Activated CD4-positive, alpha-beta T cell treated with anti-CD3 and anti-CD28 coated beads for 36 hours (primary cell): Measurements from ENCODE around the gene UBE2J2. TPM values are rescaled to one million over a fixed set of nuclear protein-coding genes. Genes with fewer than 3 reads are reported as not detected.

Experiments used
- ATAC-seq: fragments of 200-7000 bp; cut with Tn5 transposase; one replicate; pipeline ENCODE4 v1.10.0; 2021; ENCODE audit warnings: mild to moderate bottlenecking, moderate library complexity
- CTCF ChIA-PET: fragments of 350-600 bp; sonication (Branson Sonifier 250); formaldehyde crosslinking; loops from one replicate; lab custom pipeline; 2021; ENCODE audit warnings: antibody characterized with exemption; lab: Charles Lee
- POLR2A ChIA-PET: fragments of 350-600 bp; sonication (Branson Sonifier 250); formaldehyde crosslinking; loops from one replicate; lab custom pipeline; 2021; ENCODE audit warnings: antibody characterized with exemption, inconsistent platforms; lab: Charles Lee
- DNase-seq: peaks from one replicate; pipeline ENCODE4 v3.0.0-alpha.2; 2020
- H3K27ac Mint-ChIP-seq: one replicate; pipeline ENCODE4 v1.8.0; 2021; ENCODE audit warnings: mixed read lengths
- H3K27me3 Mint-ChIP-seq: one replicate; pipeline ENCODE4 v1.8.0; 2021; ENCODE audit warnings: mixed read lengths
- H3K36me3 Mint-ChIP-seq: one replicate; pipeline ENCODE4 v1.8.0; 2021; ENCODE audit warnings: low read depth, mixed read lengths
- H3K4me1 Mint-ChIP-seq: one replicate; pipeline ENCODE4 v1.8.0; 2021; ENCODE audit warnings: mixed read lengths
- H3K4me3 Mint-ChIP-seq: one replicate; pipeline ENCODE4 v1.8.0; 2021; ENCODE audit warnings: mild to moderate bottlenecking, moderate library complexity, mixed read lengths
- H3K9me3 Mint-ChIP-seq: one replicate; pipeline ENCODE4 v1.8.0; 2021; ENCODE audit warnings: low read depth, mixed read lengths
- intact Hi-C, 2 experiments: fragments of 100-400 bp; cut with DNase I in 1 of 2; cut with micrococcal nuclease in 1 of 2; formaldehyde crosslinking; loops; one replicate each; pipeline versions ENCODE4 v1.14.2 to v1.15.1; 2022 to 2024; cut with DNase I, micrococcal nuclease
- total RNA-seq, 2 experiments: library from RNA; stranded (reverse); gene quantifications; one replicate each; pipeline ENCODE4 v1.2.3, GENCODE V29; 2021

UBE2J2 gene
- total RNA-seq, 2 experiments from 2014 or later: 57.4 to 60.2 TPM

DNA sequence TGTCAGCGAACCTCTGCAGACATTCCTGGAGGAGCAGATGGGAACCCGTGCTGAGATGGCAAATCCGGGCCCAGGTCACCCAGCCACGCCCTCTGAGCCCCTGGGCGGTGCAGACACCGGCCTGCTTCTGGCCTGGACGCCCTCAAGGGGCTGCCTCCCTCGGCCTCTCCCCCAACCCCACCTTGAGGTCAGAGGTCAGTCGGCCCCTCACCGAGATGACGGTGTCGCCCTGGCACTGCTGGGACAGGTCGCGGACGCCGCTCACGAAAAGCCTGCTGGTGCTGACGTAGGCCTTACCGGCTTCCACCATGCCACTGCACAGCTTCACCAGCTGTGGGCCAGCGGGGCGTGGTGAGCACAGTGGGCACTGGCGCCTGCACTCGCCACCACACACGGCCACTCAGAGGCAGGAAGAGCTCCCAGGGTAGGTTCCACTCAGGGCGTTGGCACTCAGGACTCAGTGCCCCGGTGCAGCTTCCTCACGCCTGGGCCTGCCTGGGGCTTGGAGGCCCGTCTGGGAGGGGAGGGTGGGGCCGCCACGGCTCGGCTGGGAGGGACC is 29.4 kb upstream of the UBE2J2 start:
- Mint-ChIP-seq H3K4me3 (no peak overlapping the region), H3K27me3 (no peaks in the 10 kb centered on the region), H3K27ac (no peak overlapping the region), H3K4me1 (peaks cover 21% of the 10 kb centered on the region), H3K9me3 (no peaks in the 10 kb centered on the region), H3K36me3 (no peaks in the 10 kb centered on the region)
- intact Hi-C loops: loop anchor here in 1 of 2 experiments (10.0 kb wide), 1 partner anchor 268 kb away; no protein-coding TSS in a partner anchor
- DNase-seq (no peak), ATAC-seq (no peak)
- ChIA-PET CTCF (no interaction called here), POLR2A (no interaction called here)

DNA sequence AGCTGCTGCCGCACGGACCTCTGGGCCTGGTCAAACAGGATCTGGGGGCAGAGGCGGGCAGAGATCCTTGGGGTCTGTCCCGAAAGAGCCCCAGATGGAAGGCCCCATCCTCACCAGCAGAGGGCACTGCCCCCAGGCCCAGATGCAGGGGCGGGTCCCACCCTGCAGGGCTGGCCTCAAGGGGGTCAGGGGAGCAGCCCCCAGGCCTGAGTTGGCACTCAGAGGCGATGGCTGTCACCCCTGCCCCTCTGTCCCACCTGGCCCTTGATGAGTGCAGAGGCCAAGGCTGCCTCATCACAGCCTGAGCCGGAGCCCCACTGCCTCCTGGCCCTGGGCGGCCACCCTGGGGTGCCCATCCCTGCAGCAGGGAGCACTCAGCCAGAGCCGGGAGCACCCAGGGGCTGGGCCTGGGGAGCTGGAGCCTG is 28.4 kb upstream of the UBE2J2 start:
- Mint-ChIP-seq H3K9me3 (no peaks in the 10 kb centered on the region), H3K27me3 (no peaks in the 10 kb centered on the region), H3K36me3 (no peaks in the 10 kb centered on the region), H3K27ac (no peak overlapping the region), H3K4me1 (peaks cover 19% of the 10 kb centered on the region), H3K4me3 (no peak overlapping the region)
- CTCF ChIA-PET: no interaction called here
- intact Hi-C loops: loop anchor here in 1 of 2 experiments (10.0 kb wide), 1 partner anchor 267 kb away; no protein-coding TSS in a partner anchor
- DNase-seq (peak; percentile 36), ATAC-seq (no peak)
- POLR2A ChIA-PET: no interaction called here

DNA sequence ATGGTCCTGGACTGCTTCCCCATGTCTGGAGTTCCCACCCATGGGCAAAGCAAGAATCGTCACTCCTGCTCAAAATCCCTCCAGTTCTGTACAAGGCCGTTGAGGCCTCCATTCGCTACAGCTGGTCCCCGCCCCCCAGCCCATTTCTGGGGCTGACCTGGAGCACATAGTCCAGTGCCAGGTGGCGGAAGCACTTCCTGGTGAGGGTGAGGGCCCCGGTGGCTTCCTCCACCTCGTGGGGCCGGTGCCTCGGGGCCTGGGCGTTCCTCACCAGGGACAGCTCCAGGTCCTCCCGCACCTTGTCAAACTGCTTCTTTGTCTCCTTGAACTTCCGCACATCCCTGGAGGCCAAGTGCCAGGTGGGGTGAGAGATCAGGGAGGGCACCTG is 26.7 kb upstream of the UBE2J2 start:
- CTCF ChIA-PET: interaction anchor here (0.6 to 1.0 kb wide), 4 partner anchors 16 to 278 kb away, joined by 3 read pairs; partner anchors contain the start of gene UBE2J2
- intact Hi-C loops: loop anchor here in 1 of 2 experiments (10.0 kb wide), 1 partner anchor 266 kb away; no protein-coding TSS in a partner anchor

DNA sequence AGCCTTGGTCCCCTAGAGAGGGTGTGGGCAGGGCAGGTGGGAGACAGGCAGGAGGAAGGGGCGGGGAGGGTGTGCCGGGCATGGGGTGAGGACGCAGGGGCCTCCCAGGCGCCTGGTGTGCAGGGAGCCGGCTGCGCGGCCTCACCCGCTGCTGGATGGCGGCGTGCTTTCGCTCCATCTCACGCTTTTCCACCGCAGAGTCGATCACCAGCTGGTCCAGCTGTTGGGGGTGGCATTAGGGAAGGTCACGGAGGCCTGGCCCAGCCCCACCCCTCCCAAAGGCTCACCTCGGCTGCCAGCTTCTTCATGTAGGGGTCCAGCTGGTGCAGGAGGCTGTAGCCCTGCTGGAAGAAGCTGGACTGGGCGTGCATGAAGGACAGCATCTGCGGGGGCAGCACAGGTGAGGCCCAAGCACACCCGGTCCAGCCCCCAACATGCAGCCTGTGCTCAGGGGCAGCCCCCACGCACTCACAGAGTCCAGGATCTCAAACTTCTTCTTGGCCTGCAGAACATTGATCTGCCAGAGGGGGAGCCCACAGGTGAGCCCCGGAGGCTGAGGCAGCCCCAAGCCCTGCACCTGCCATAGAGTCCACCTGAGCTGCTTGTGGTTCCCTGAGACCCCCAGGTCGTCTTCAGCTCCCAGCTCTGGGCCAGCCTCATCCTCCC is 26.2 kb upstream of the UBE2J2 start:
- Mint-ChIP-seq H3K27ac (no peak overlapping the region), H3K4me3 (no peak overlapping the region), H3K36me3 (no peaks in the 10 kb centered on the region), H3K9me3 (no peaks in the 10 kb centered on the region), H3K4me1 (no peaks in the 10 kb centered on the region), H3K27me3 (no peaks in the 10 kb centered on the region)
- ChIA-PET CTCF (interaction anchor here (0.6 to 1.0 kb wide), 4 partner anchors 15 to 277 kb away, joined by 3 read pairs; partner anchors contain the start of gene UBE2J2), POLR2A (no interaction called here)
- intact Hi-C loops: loop anchor here in 1 of 2 experiments (10.0 kb wide), 1 partner anchor 265 kb away; no protein-coding TSS in a partner anchor
- ATAC-seq (peak; percentile 73), DNase-seq (peak; percentile 55)

More for the DNA sequence above, 26.7 kb upstream of the UBE2J2 start:
- Mint-ChIP-seq H3K4me1 (peaks cover 4% of the 10 kb centered on the region), H3K27me3 (no peaks in the 10 kb centered on the region), H3K9me3 (no peaks in the 10 kb centered on the region), H3K27ac (no peak overlapping the region), H3K36me3 (no peaks in the 10 kb centered on the region), H3K4me3 (no peak overlapping the region)
- ATAC-seq: no peak
- POLR2A ChIA-PET: no interaction called here
- no peak for DNase-seq

DNA sequence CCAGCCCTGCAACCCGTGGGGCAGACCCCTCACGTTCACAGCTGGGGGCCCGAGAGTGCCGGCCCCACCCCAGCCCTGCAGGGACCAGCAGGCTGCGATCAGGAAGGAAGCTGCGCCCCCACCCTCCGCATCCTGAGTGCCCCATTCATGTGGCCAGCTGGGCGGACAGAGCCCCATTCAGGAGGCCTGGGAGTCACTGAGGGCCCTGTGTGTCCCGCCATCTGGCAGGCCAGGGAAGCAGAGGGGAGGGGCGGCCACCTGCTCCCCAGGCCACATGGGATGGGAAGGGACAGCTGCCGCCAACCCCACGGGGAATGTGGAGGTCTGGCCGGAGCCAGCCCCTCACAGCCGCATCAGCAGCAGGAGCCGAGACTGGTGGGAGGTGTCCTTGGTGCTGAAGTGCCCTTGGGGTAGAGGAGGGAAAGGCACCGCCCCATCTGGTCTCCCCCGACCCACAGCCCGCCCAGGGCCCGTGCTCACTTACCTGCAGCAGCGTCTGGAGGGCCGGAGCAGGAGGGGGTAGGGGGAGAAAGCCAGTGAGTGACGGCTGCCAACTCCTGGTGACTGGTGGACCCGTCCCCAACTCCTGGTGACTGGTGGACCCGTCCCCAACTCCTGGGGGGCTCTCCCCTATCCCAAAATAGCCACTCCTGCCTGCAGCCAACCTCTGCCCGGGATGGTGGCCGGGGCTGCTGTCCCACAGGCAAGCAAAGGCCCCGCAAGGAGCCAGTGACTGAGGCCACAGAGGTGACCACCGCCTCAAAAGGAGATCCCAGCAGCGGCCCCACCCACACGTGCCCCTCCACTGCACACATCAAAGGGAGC is 25.4 kb upstream of the UBE2J2 start:
- Mint-ChIP-seq H3K27ac (no peak overlapping the region), H3K4me1 (no peaks in the 10 kb centered on the region), H3K27me3 (no peaks in the 10 kb centered on the region), H3K36me3 (no peaks in the 10 kb centered on the region), H3K9me3 (no peaks in the 10 kb centered on the region), H3K4me3 (no peak overlapping the region)
- POLR2A ChIA-PET: no interaction called here
- intact Hi-C loops: no loop called here
- ATAC-seq (no peak), DNase-seq (no peak)
- CTCF ChIA-PET: interaction anchor here (1.0 kb wide), 1 partner anchor 25 kb away, joined by 3 read pairs; the partner anchor contains the start of gene UBE2J2

DNA sequence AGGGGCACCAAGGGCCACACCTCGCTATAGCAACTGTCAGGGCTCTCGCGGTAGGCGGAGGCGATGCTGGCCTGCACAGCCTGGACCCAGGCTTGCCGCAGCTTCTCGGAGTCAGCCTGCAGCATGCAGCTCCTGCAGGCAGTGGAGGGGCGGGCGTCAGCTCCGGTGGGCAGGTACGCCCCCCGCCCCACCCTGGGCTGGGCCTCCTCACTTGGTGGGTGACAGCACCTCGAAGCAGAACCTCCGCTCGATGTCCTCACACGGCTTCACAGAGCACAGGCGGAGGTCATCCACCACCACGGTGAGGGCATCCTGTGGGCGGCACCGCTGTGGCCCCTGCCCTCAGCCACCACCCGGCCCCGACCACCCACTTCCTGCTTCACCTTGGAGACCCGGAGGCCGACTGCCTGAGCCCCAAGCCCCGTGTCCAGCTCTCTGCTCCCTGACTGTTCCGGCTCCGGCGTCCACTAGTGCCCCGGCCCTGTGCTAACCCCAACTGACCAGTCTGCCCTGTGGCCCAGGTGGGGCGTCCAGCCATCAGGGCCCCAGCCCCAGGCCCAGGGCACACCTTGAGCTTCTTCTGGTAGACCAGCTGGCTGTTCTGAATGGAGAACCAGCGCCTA is 24.3 kb upstream of the UBE2J2 start:
- no peak for DNase-seq
- intact Hi-C loops: no loop called here
- Mint-ChIP-seq H3K4me3 (no peak overlapping the region), H3K4me1 (no peaks in the 10 kb centered on the region), H3K27me3 (no peaks in the 10 kb centered on the region), H3K9me3 (no peaks in the 10 kb centered on the region), H3K27ac (no peak overlapping the region), H3K36me3 (no peaks in the 10 kb centered on the region)
- CTCF ChIA-PET: no interaction called here
- ATAC-seq: no peak
- POLR2A ChIA-PET: no interaction called here

DNA sequence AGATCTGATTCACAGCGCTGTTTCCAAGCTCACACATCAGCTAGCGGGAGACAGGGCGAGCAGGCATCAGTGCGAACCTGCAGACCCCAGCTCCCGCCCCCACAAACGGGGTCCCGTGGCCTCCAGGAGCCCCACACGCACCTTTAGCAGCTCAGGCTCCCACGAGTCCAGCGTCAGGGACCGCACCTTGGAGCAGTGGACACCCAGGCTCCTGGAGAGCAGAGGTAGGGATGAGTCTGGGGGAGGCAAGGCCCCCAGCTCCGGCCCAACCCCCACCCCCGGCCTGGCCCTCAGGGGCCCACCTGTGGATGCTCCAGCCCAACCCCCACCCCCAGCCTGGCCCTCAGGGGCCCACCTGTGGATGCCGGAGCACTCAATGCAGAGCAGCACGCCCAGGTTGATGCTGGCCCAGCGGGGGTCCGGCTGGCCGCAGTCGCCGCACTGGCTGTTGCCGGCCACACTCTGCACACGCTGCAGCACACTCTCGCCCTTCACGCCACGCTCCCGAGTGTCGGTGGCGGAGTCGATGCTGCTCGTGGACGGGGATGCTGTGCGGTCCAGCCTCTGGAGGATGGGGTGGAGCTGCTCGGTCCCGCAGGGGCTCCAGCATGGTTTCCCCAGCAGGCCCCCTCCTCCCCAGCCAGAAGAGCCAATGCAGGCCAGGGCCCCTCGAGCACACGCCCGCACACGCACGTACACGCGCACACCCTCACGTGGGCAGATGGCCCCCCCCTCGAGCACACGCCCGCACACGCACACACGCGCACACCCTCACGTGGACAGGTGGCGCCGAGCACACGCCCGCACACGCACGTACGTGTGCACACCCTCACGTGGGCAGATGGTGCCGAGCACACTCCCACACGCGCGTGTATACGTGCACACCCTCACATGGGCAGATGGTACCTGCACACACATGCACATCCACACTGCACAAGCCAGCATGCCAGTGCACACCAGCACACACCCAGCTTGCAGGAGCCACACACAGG is 22.7 kb upstream of the UBE2J2 start:
- H3K27me3 Mint-ChIP-seq: no peaks in the 10 kb centered on the region
- DNase-seq: no peak
- CTCF ChIA-PET: interaction anchor here (1.3 kb wide), 1 partner anchor 19 kb away, joined by 3 read pairs; no protein-coding TSS in a partner anchor
- no peaks in the 10 kb centered on the region for H3K4me1 Mint-ChIP-seq
- no peaks in the 10 kb centered on the region for H3K9me3 Mint-ChIP-seq
- no peak overlapping the region for H3K27ac Mint-ChIP-seq
- no peak overlapping the region for H3K4me3 Mint-ChIP-seq
- no peaks in the 10 kb centered on the region for H3K36me3 Mint-ChIP-seq
- no peak for ATAC-seq
- intact Hi-C loops: no loop called here
- POLR2A ChIA-PET: no interaction called here

DNA sequence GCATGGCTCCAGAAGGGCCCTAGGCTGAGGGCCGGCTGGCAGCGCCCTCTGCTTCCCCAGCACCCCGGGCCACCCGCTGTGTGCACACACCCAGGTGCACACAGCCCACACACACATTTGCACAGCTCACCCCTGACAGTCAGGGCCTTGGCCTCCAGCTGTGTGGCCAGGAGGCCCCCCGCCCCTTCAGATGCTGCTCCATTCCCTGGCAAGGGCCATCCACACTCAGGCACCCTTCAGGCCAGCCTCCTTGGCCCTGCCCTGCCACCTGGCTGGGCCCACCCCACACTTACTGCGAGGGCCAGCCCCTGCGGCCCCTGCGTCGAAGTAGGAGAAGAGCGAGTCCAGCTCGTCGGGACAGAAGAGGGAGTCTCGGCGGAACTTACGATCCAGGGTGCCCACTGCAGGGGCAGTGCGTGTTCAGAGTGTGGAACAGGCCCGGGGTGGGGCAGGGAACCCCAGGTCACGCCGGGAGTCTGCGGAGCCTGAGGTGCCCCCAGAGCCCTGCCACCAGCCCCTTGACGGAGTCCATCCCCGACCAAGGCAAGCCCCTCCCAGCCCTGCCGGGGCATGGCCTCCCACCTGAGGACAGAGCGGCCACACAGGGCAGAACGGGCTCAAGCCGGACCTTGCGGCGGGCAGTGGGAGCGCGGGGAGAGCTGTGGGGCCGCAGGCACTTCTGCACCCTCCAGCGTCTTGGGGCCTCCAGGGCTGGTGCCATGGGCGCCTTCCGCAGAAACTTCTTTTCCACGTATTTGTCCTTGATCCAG is 21.7 kb upstream of the UBE2J2 start:
- DNase-seq: no peak
- Mint-ChIP-seq H3K27me3 (no peaks in the 10 kb centered on the region), H3K9me3 (no peaks in the 10 kb centered on the region), H3K4me1 (no peaks in the 10 kb centered on the region), H3K4me3 (no peak overlapping the region), H3K36me3 (no peaks in the 10 kb centered on the region), H3K27ac (no peak overlapping the region)
- no peak for ATAC-seq
- intact Hi-C loops: no loop called here
- ChIA-PET POLR2A (no interaction called here), CTCF (interaction anchor here (1.3 kb wide), 1 partner anchor 18 kb away, joined by 3 read pairs; no protein-coding TSS in a partner anchor)

DNA sequence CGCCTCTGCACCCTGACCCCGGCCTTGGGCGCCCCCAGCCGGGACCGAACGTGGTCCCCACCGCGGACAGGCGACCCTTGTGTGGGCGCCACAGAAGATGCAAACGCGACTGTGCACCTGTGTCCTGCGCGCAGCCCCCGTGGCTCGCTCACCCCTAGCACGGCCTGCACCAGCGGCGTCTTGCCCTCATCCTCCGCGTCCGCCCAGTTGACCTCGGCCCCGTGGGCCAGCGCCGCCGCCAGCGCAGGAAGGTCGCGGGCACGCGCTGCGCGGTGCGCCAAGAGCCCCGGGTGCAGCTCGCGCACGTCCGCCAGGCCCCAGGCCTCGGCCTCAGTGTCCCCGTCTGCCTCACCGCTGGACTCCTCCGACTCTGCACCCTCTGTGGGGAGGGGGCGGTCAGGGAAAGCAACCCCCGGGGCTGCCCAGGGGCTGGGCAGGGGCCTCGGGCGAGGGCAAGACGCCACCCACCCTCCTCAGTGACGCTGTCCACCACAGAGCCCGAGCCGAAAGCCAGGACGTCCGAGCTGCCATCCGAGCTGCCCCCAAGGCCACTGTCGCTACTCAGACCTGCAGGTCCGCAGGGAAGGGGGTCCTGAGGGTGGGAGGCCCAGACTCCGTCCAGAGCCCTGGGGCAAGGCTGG is 20.7 kb upstream of the UBE2J2 start:
- H3K4me3 Mint-ChIP-seq: no peak overlapping the region
- intact Hi-C loops: loop anchor here (5.0 kb wide), 2 partner anchors 172 to 312 kb away; partner anchors contain the start of gene PERM1 (in 1 of the 2)

More for the DNA sequence above, 20.7 kb upstream of the UBE2J2 start:
- no peaks in the 10 kb centered on the region for H3K27me3 Mint-ChIP-seq
- no peak overlapping the region for H3K27ac Mint-ChIP-seq
- DNase-seq (no peak), ATAC-seq (no peak)
- ChIA-PET POLR2A (no interaction called here), CTCF (no interaction called here)
- H3K9me3 Mint-ChIP-seq: no peaks in the 10 kb centered on the region
- H3K36me3 Mint-ChIP-seq: no peaks in the 10 kb centered on the region
- no peaks in the 10 kb centered on the region for H3K4me1 Mint-ChIP-seq
